Activated CD4-positive, alpha-beta T cell treated with anti-CD3 and anti-CD28 coated beads, Interleukin-2, amount 10 ng/mL, durations not matched to agents 24 days and 14 days (primary cell): ENCODE data around the gene POLR2E. TPM values are rescaled to one million over a fixed set of nuclear protein-coding genes. Genes with fewer than 3 reads are reported as not detected.
A peak's percentile ranks its signal among the peaks of the same experiment; 100 is the strongest.

Source experiments
- DNase-seq: peaks from one replicate; pipeline ENCODE4 v3.0.0; 2022
- H3K27ac Mint-ChIP-seq: one replicate; pipeline ENCODE4 v1.8.0; 2022; ENCODE audit warnings: mild to moderate bottlenecking, mixed read lengths
- H3K27me3 Mint-ChIP-seq: one replicate; pipeline ENCODE4 v1.8.0; 2022; ENCODE audit warnings: mixed read lengths
- H3K36me3 Mint-ChIP-seq: one replicate; pipeline ENCODE4 v1.8.0; 2022; ENCODE audit warnings: low read depth, mild to moderate bottlenecking, mixed read lengths
- H3K4me1 Mint-ChIP-seq: one replicate; pipeline ENCODE4 v1.8.0; 2021; ENCODE audit warnings: mixed read lengths
- H3K4me3 Mint-ChIP-seq: one replicate; pipeline ENCODE4 v1.8.0; 2022; ENCODE audit warnings: mild to moderate bottlenecking, moderate library complexity, mixed read lengths
- H3K9me3 Mint-ChIP-seq: one replicate; pipeline ENCODE4 v1.8.0; 2021; ENCODE audit warnings: mixed read lengths
- intact Hi-C: fragments of 100-400 bp; cut with micrococcal nuclease; formaldehyde crosslinking; loops from one replicate; pipeline ENCODE4 v1.15.1; 2023
- total RNA-seq: library from RNA; stranded (reverse); gene quantifications from 2 replicates; pipeline ENCODE4 v1.2.3, GENCODE V29; 2022

POLR2E gene
- total RNA-seq: 273 and 274 TPM in 2 replicates

- intact Hi-C loops: loop anchor here (1.0 to 2.0 kb wide), 3 partner anchors 8 to 146 kb away; partner anchors contain the start of genes ATP5F1D and GPX4
- H3K36me3 Mint-ChIP-seq: peaks cover 29% of the 10 kb centered on the region
- H3K9me3 Mint-ChIP-seq: peaks cover 3% of the 10 kb centered on the region
- peak within 1 kb of the TSS; percentile 93 for H3K27ac Mint-ChIP-seq
- H3K27me3 Mint-ChIP-seq: no peaks in the 10 kb centered on the region
- H3K4me1 Mint-ChIP-seq: peaks cover 37% of the 10 kb centered on the region
- DNase-seq: peak; percentile 100
- peak within 1 kb of the TSS; percentile 95 for H3K4me3 Mint-ChIP-seq
Observed at GRCh38 chr19:1094978-1095701, at the start of gene POLR2E. POLR2E (minus strand) TSS chr19:1095375; CDS start chr19:1095315, 60 bp downstream.

DNA sequence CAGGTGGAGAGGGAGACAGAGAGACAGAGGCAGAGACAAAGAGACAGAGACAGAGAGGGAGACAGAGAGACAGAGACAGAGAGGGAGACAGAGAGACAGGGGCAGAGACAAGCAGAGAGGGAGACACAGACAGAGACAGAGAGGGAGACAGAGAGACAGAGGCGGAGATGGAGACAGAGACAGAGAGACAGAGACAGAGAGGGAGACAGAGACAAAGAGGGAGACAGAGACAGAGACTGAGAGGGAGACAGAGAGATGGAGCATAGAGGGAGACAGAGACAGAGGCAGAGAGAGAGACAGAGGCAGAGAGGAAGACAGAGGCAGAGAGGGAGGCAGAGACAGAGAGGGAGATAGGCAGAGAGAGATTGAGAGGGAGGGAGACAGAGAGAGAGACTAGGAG, 49.6 kb upstream of the POLR2E start:
- Mint-ChIP-seq H3K4me3 (no peak overlapping the region), H3K27me3 (no peaks in the 10 kb centered on the region), H3K36me3 (peaks cover 43% of the 10 kb centered on the region), H3K9me3 (peaks cover 5% of the 10 kb centered on the region), H3K4me1 (peaks cover 13% of the 10 kb centered on the region), H3K27ac (peak overlapping the region; percentile 9)
- no peak for DNase-seq
- intact Hi-C loops: no loop called here

- no peaks in the 10 kb centered on the region for H3K27me3 Mint-ChIP-seq
- H3K9me3 Mint-ChIP-seq: peaks cover 5% of the 10 kb centered on the region
- intact Hi-C loops: no loop called here
- H3K4me3 Mint-ChIP-seq: no peak overlapping the region
- peaks cover 10% of the 10 kb centered on the region for H3K4me1 Mint-ChIP-seq
- DNase-seq: no peak
- peaks cover 42% of the 10 kb centered on the region for H3K36me3 Mint-ChIP-seq
- peak overlapping the region; percentile 40 for H3K27ac Mint-ChIP-seq
Observed at GRCh38 chr19:1143828-1144399, 48.7 kb upstream of the POLR2E start.

DNA sequence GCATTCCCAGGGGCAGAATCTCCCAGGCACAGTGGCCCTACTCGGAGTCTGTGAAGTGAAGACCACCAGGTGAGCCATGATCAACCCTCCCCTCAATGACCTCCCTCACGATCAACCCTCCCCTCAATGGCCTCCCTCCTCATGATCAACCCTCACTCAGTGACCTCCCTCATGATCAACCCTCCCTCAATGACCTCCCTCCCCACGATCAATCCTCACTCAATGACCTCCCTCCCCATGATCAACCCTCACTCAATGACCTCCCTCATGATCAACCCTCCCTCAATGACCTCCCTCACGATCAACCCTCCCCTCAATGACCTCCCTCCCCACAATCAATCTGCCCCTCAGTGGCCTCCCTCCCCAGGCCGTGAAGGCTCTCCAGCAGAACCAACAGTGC, 46.8 kb upstream of the POLR2E start:
- no peaks in the 10 kb centered on the region for H3K27me3 Mint-ChIP-seq
- no peak overlapping the region for H3K4me3 Mint-ChIP-seq
- H3K36me3 Mint-ChIP-seq: peaks cover 43% of the 10 kb centered on the region
- DNase-seq: no peak
- H3K4me1 Mint-ChIP-seq: peaks cover 10% of the 10 kb centered on the region
- peaks cover 5% of the 10 kb centered on the region for H3K9me3 Mint-ChIP-seq
- intact Hi-C loops: no loop called here
- no peak overlapping the region for H3K27ac Mint-ChIP-seq

GRCh38 chr19:1140272-1141027, 45.3 kb upstream of the POLR2E start:
- Mint-ChIP-seq H3K4me3 (no peak overlapping the region), H3K4me1 (peaks cover 11% of the 10 kb centered on the region), H3K27ac (no peak overlapping the region), H3K9me3 (peaks cover 5% of the 10 kb centered on the region), H3K27me3 (no peaks in the 10 kb centered on the region), H3K36me3 (peaks cover 39% of the 10 kb centered on the region)
- intact Hi-C loops: no loop called here
- DNase-seq: no peak

DNA sequence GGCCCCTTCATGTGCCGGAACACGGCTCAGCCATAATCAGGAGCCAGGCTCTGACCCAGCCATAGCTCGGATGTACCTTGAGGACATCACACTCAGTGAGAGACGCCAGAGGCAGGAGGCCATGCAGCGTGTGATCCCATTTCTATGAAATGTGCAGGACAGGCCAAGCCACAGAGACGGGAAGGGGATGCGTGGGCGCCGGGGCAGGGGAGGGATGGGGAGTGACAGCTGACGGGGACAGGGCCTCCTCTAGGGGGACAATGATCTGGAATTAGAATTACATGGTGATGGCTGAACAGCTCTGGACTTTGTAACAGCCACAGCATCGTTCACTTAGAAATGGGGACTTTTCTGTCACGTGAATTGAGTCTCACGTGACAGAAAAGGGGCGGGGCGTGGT, 44.0 kb upstream of the POLR2E start:
- intact Hi-C loops: no loop called here
- Mint-ChIP-seq H3K27ac (no peak overlapping the region), H3K36me3 (peaks cover 31% of the 10 kb centered on the region), H3K4me3 (no peak overlapping the region), H3K27me3 (no peaks in the 10 kb centered on the region), H3K9me3 (peaks cover 5% of the 10 kb centered on the region), H3K4me1 (peaks cover 8% of the 10 kb centered on the region)
- DNase-seq: no peak

- no peaks in the 10 kb centered on the region for H3K27me3 Mint-ChIP-seq
- peaks cover 5% of the 10 kb centered on the region for H3K9me3 Mint-ChIP-seq
- no peak for DNase-seq
- no peak overlapping the region for H3K27ac Mint-ChIP-seq
- peaks cover 12% of the 10 kb centered on the region for H3K4me1 Mint-ChIP-seq
- intact Hi-C loops: no loop called here
- H3K36me3 Mint-ChIP-seq: peaks cover 25% of the 10 kb centered on the region
- H3K4me3 Mint-ChIP-seq: no peak overlapping the region
Observed at GRCh38 chr19:1138121-1138520, 42.9 kb upstream of the POLR2E start.

DNA sequence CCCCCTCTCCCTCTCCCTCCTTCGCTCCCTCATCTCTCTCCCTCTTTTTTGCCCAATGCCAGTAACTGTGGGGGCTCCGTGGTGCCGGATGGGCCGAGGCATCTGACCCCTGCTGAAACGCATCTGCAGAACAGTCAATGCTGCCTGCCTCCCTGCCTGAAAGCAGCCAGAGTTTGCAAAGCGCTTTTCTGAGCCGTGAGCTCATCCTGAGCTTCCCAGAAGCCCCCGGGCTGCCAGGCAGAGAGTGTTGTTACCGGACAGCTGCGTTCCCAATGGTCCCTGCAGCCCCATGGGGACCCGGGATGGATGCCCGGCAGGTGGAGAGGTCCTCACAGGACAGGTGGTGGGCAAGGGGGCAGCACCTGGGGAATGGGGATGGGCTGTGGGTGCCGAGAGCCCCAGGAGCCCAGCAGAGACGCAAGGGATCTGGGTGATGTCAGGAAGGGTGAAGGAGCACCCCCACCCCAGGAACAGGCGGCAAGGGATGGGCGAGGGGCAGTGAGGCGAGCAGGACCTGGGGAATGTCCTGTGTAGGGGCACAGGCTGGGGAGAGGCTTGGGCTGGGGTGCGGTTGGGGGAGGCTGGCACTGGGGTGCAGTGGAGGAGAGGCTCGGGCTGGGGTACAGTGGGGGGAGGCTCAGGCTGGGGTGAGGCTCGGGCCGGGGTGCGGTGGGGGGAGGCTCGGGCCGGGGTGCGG, 41.6 kb upstream of the POLR2E start:
- no peak for DNase-seq
- peaks cover under 1% of the 10 kb centered on the region for H3K9me3 Mint-ChIP-seq
- peaks cover 15% of the 10 kb centered on the region for H3K36me3 Mint-ChIP-seq
- peaks cover 13% of the 10 kb centered on the region for H3K4me1 Mint-ChIP-seq
- no peak overlapping the region for H3K4me3 Mint-ChIP-seq
- H3K27me3 Mint-ChIP-seq: no peaks in the 10 kb centered on the region
- peak overlapping the region; percentile 39 for H3K27ac Mint-ChIP-seq
- intact Hi-C loops: no loop called here

- no peak for DNase-seq
- Mint-ChIP-seq H3K36me3 (peaks cover 15% of the 10 kb centered on the region), H3K27me3 (no peaks in the 10 kb centered on the region), H3K9me3 (no peaks in the 10 kb centered on the region), H3K4me1 (peaks cover 12% of the 10 kb centered on the region), H3K27ac (peak overlapping the region; percentile 39), H3K4me3 (no peak overlapping the region)
- intact Hi-C loops: no loop called here
Observed at GRCh38 chr19:1136201-1136600, 41.0 kb upstream of the POLR2E start.

DNA sequence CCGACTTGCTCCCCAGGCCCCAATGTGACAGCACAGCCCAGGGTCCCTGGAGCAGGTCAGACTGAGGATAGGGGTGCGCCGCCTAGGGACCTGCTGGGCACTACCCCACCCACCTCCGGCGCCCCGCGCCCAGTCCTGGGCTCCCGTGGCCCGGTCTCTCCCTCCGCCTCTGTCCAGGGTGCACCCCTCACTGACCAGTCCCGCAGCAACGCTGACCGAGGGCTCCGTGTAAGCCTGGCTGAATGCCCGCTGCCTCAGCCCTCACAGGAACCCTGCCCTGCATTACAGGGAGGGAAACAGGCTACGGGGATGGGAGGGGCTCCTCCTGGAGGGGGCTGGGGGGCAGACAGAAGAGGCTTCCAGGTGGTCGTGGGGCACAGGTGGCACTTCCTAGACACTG, 40.3 kb upstream of the POLR2E start:
- Mint-ChIP-seq H3K27ac (peak overlapping the region; percentile 49), H3K36me3 (peaks cover 16% of the 10 kb centered on the region), H3K4me3 (no peak overlapping the region), H3K27me3 (no peaks in the 10 kb centered on the region), H3K4me1 (peaks cover 12% of the 10 kb centered on the region), H3K9me3 (no peaks in the 10 kb centered on the region)
- no peak for DNase-seq
- intact Hi-C loops: no loop called here

DNA sequence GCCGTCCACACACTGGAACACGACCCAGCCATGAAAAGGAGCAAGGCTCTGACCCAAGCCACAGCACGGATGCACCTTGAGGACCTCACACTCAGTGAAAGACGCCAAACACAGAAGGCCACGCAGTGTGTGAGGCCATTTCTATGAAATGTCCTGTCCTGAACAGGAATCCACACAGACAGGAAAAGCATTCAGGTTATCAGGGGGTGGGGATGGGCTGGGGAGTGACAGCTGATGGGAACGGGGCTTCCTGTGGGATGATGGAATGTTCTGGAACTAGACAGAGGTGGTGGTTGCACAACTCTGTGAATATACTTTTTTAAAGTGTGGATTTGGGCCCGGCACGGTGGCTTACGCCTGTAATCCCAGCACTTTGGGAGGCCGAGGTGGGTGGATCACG, 39.3 kb upstream of the POLR2E start:
- no peaks in the 10 kb centered on the region for H3K27me3 Mint-ChIP-seq
- intact Hi-C loops: loop anchor here (5.0 kb wide), 2 partner anchors 38 to 58 kb away; partner anchors contain the start of gene SBNO2
- H3K4me1 Mint-ChIP-seq: peaks cover 18% of the 10 kb centered on the region
- no peak overlapping the region for H3K4me3 Mint-ChIP-seq
- peak overlapping the region; percentile 53 for H3K27ac Mint-ChIP-seq
- no peaks in the 10 kb centered on the region for H3K9me3 Mint-ChIP-seq
- no peak for DNase-seq
- H3K36me3 Mint-ChIP-seq: peaks cover 14% of the 10 kb centered on the region

- intact Hi-C loops: loop anchor here (2.0 to 5.0 kb wide), 3 partner anchors 31 to 59 kb away; partner anchors contain the start of genes GPX4 and SBNO2
- peak; percentile 89 for DNase-seq
- H3K9me3 Mint-ChIP-seq: no peaks in the 10 kb centered on the region
- peaks cover 18% of the 10 kb centered on the region for H3K4me1 Mint-ChIP-seq
- peak overlapping the region; percentile 86 for H3K27ac Mint-ChIP-seq
- H3K4me3 Mint-ChIP-seq: peak overlapping the region; percentile 67
- H3K27me3 Mint-ChIP-seq: no peaks in the 10 kb centered on the region
- peaks cover 11% of the 10 kb centered on the region for H3K36me3 Mint-ChIP-seq
Observed at GRCh38 chr19:1133471-1133929, 38.3 kb upstream of the POLR2E start.

GRCh38 chr19:1132552-1133383, 37.6 kb upstream of the POLR2E start:
- no peaks in the 10 kb centered on the region for H3K27me3 Mint-ChIP-seq
- H3K4me1 Mint-ChIP-seq: peaks cover 18% of the 10 kb centered on the region
- peaks cover 14% of the 10 kb centered on the region for H3K36me3 Mint-ChIP-seq
- peak overlapping the region; percentile 93 for H3K4me3 Mint-ChIP-seq
- intact Hi-C loops: loop anchor here (2.0 to 5.0 kb wide), 3 partner anchors 30 to 60 kb away; partner anchors contain the start of genes GPX4 and SBNO2
- H3K9me3 Mint-ChIP-seq: no peaks in the 10 kb centered on the region
- peak; percentile 79 for DNase-seq
- H3K27ac Mint-ChIP-seq: peak overlapping the region; percentile 90
